C4-2B (cell line): ENCODE measurements around the gene SPNS2.

Experiments used
- ZFX ChIP-seq: fragments of 450-650 bp; IDR thresholded peaks from 2 replicates; pipeline ENCODE4 v1.6.1; 2017
- TF ChIP-seq, protein P1 (sequence below): fragments of 450-650 bp; conservative IDR thresholded peaks from 2 replicates; pipeline ENCODE4 v1.5.1; 2017; ENCODE audit warnings: mild to moderate bottlenecking

DNA sequence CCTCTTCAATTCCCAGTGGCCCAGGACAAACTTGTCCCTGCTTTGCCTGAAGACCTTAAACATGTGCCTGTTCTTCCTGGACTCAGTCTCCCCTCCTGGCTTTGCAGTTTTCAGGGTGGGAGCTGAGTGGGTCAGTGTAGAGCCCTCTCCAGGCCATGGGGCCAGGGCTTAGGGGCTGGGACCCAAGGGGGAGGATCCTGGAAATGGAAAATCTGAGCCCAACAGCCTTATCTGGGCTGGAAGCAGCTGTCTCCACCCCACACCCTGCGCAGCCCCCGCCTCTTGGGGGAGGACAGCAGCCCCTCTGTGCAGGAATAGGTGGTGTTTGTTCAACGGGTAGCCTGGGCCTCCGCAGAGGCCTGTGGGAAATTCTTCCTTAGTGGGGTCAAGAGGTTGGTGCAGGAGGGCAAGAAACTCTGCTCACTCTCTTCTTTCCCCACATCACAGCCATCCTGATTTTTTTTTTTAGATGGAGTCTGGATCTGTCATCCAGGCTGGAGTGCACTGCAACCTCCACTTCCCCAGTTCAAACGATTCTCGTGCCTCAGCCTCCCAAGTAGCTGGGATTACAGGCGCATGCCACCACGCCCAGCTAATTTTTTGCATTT is 78.8 kb downstream of the SPNS2 start:
- TF ChIP-seq, protein P1, sequence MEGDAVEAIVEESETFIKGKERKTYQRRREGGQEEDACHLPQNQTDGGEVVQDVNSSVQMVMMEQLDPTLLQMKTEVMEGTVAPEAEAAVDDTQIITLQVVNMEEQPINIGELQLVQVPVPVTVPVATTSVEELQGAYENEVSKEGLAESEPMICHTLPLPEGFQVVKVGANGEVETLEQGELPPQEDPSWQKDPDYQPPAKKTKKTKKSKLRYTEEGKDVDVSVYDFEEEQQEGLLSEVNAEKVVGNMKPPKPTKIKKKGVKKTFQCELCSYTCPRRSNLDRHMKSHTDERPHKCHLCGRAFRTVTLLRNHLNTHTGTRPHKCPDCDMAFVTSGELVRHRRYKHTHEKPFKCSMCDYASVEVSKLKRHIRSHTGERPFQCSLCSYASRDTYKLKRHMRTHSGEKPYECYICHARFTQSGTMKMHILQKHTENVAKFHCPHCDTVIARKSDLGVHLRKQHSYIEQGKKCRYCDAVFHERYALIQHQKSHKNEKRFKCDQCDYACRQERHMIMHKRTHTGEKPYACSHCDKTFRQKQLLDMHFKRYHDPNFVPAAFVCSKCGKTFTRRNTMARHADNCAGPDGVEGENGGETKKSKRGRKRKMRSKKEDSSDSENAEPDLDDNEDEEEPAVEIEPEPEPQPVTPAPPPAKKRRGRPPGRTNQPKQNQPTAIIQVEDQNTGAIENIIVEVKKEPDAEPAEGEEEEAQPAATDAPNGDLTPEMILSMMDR, result no peak
- TF ChIP-seq ZFX, result no peak
